HEK293 (cell line): ENCODE results near the gene NOL4L.

Experiments used
- CTCF ChIA-PET: fragments of 350-600 bp; formaldehyde crosslinking; extraction: SDS; loops from one replicate; lab custom pipeline; 2021; ENCODE audit warnings: antibody characterized with exemption; lab: Yijun Ruan, JAX
- POLR2A ChIA-PET: fragments of 300-600 bp; formaldehyde crosslinking; extraction: SDS; loops from one replicate; lab custom pipeline; 2020; ENCODE audit warnings: antibody characterized with exemption, inconsistent platforms; lab: Yijun Ruan, JAX
- H3K27ac ChIP-seq: fragments of 200-500 bp; sonication (Bioruptor generic); 2 replicates; pipeline ENCODE4 v1.5.1; 2014; ENCODE audit warnings: low read depth, low read length, control low read depth, inconsistent platforms; ENCODE audit errors: extremely low read depth
- H3K36me3 ChIP-seq, 2 experiments: fragments of 200-500 bp in 1 of 2; sonication (Bioruptor generic) in 1 of 2; 1 replicate in 1 of 2; 2 replicates in 1 of 2; pipeline ENCODE4 v1.5.1; 2014 to 2017; ENCODE audit warnings: inconsistent platforms in 2 of 2, low read length in 2 of 2; ENCODE audit not compliant: control insufficient read depth in 2 of 2, insufficient read depth in 1 of 2
- H3K4me1 ChIP-seq: fragments of 200-500 bp; sonication (Bioruptor generic); 2 replicates; pipeline ENCODE4 v1.5.1; 2014; ENCODE audit warnings: mild to moderate bottlenecking, low read length, inconsistent platforms; ENCODE audit not compliant: control insufficient read depth, insufficient read depth
- H3K4me3 ChIP-seq: 2 replicates; pipeline ENCODE4 v1.5.1; 2011; ENCODE audit warnings: low read depth, mild to moderate bottlenecking, control low read depth, low read length, moderate library complexity
- H3K9me3 ChIP-seq: fragments of 200-500 bp; sonication (Bioruptor generic); 2 replicates; pipeline ENCODE4 v1.5.1; 2014; ENCODE audit warnings: low read depth, low read length, inconsistent platforms; ENCODE audit not compliant: control insufficient read depth, insufficient read depth
- PBX3 ChIP-seq: sonication (generic); formaldehyde crosslinking; IDR thresholded peaks from 2 replicates; pipeline ENCODE4 v1.8.1; 2022; ENCODE audit warnings: mild to moderate bottlenecking, moderate library complexity, missing genetic modification reagents
- PRDM2 ChIP-seq: fragments of 450-650 bp; formaldehyde crosslinking; IDR thresholded peaks from 2 replicates; pipeline ENCODE4 v1.5.1; 2016; ENCODE audit warnings: missing biosample characterization, missing genetic modification characterization, borderline replicate concordance
- SP7 ChIP-seq: fragments of 450-650 bp; formaldehyde crosslinking; IDR thresholded peaks from 2 replicates; pipeline ENCODE4 v1.5.1; 2016; ENCODE audit warnings: missing biosample characterization, missing genetic modification characterization
- TCF7L2 ChIP-seq: IDR thresholded peaks from 2 replicates; pipeline ENCODE4 v1.6.1; 2011; ENCODE audit warnings: low read depth, mild to moderate bottlenecking, inconsistent platforms, low read length, moderate library complexity, borderline replicate concordance
- TRIM28 ChIP-seq: IDR thresholded peaks from 2 replicates; pipeline ENCODE4 v1.6.1; 2011; ENCODE audit warnings: low read length, control low read depth, borderline replicate concordance
- ZNF112 ChIP-seq: fragments of 450-650 bp; formaldehyde crosslinking; IDR thresholded peaks from 2 replicates; pipeline ENCODE4 v1.5.0; 2017; ENCODE audit warnings: missing biosample characterization, missing genetic modification characterization
- ZNF114 ChIP-seq: fragments of 450-650 bp; formaldehyde crosslinking; IDR thresholded peaks from 2 replicates; pipeline ENCODE4 v1.5.0; 2017; ENCODE audit warnings: missing biosample characterization, missing genetic modification characterization
- ZNF223 ChIP-seq: fragments of 450-650 bp; formaldehyde crosslinking; IDR thresholded peaks from 2 replicates; pipeline ENCODE4 v1.5.1; 2016; ENCODE audit warnings: missing biosample characterization, missing genetic modification characterization
- ZNF302 ChIP-seq: fragments of 450-650 bp; formaldehyde crosslinking; IDR thresholded peaks from 2 replicates; pipeline ENCODE4 v1.5.1; 2016; ENCODE audit warnings: missing biosample characterization, missing genetic modification characterization, low read depth
- ZNF324 ChIP-seq: fragments of 450-650 bp; formaldehyde crosslinking; IDR thresholded peaks from 2 replicates; pipeline ENCODE4 v1.5.1; 2016; ENCODE audit warnings: missing biosample characterization, missing genetic modification characterization
- ZNF350 ChIP-seq: fragments of 450-650 bp; formaldehyde crosslinking; IDR thresholded peaks from 2 replicates; pipeline ENCODE4 v1.5.0; 2017; ENCODE audit warnings: missing biosample characterization, mild to moderate bottlenecking, missing genetic modification characterization
- ZNF529 ChIP-seq: fragments of 450-650 bp; formaldehyde crosslinking; IDR thresholded peaks from 2 replicates; pipeline ENCODE4 v1.5.1; 2017; ENCODE audit warnings: missing genetic modification characterization, missing biosample characterization; ENCODE audit not compliant: insufficient replicate concordance
- ZNF555 ChIP-seq: fragments of 450-650 bp; formaldehyde crosslinking; conservative IDR thresholded peaks from 2 replicates; pipeline ENCODE4 v1.5.1; 2017; ENCODE audit warnings: missing biosample characterization, mild to moderate bottlenecking, missing genetic modification characterization, inconsistent platforms
- ZNF585B ChIP-seq: fragments of 450-650 bp; formaldehyde crosslinking; IDR thresholded peaks from 2 replicates; pipeline ENCODE4 v1.5.1; 2016; ENCODE audit warnings: missing biosample characterization, missing genetic modification characterization
- ZNF654 ChIP-seq: fragments of 450-650 bp; formaldehyde crosslinking; IDR thresholded peaks from 2 replicates; pipeline ENCODE4 v1.5.1; 2016; ENCODE audit warnings: low read depth, missing biosample characterization, missing genetic modification characterization
- TF ChIP-seq, protein P1 (sequence below): fragments of 450-650 bp; IDR thresholded peaks from 2 replicates; pipeline ENCODE4 v1.5.1; 2018; ENCODE audit warnings: missing biosample characterization, missing genetic modification characterization
- TF ChIP-seq, protein P2 (sequence below): fragments of 450-650 bp; formaldehyde crosslinking; IDR thresholded peaks from 2 replicates; pipeline ENCODE4 v1.5.1; 2016; ENCODE audit warnings: missing biosample characterization, missing genetic modification characterization
- TF ChIP-seq, protein P3 (sequence below): fragments of 450-650 bp; formaldehyde crosslinking; IDR thresholded peaks from 2 replicates; pipeline ENCODE4 v1.5.1; 2016; ENCODE audit warnings: missing biosample characterization, missing genetic modification characterization
- TF ChIP-seq, protein P4 (sequence below): fragments of 450-650 bp; formaldehyde crosslinking; IDR thresholded peaks from 2 replicates; pipeline ENCODE4 v1.5.1; 2016; ENCODE audit warnings: missing biosample characterization, missing genetic modification characterization, low read depth

NOL4L gene

GRCh38 chr20:32440069-32440757, 144.9 kb downstream of the NOL4L start:
- Histone ChIP-seq H3K27ac (no peak overlapping the region), H3K4me1 (no peaks in the 10 kb centered on the region)
- POLR2A ChIA-PET, result no interaction called here
- no peak for TF ChIP-seq ZNF350 (tag by site-specific recombination)
- no peak for TF ChIP-seq ZNF585B (tag by site-specific recombination)
- TF ChIP-seq ZNF529 (tag by site-specific recombination), result no peak
- no peak for TF ChIP-seq SP7 (tag by site-specific recombination)
- no peak for TF ChIP-seq ZNF555
- no peak for TF ChIP-seq ZNF302 (tag by site-specific recombination)
- TF ChIP-seq TCF7L2, result no peak
- TF ChIP-seq, protein P1, sequence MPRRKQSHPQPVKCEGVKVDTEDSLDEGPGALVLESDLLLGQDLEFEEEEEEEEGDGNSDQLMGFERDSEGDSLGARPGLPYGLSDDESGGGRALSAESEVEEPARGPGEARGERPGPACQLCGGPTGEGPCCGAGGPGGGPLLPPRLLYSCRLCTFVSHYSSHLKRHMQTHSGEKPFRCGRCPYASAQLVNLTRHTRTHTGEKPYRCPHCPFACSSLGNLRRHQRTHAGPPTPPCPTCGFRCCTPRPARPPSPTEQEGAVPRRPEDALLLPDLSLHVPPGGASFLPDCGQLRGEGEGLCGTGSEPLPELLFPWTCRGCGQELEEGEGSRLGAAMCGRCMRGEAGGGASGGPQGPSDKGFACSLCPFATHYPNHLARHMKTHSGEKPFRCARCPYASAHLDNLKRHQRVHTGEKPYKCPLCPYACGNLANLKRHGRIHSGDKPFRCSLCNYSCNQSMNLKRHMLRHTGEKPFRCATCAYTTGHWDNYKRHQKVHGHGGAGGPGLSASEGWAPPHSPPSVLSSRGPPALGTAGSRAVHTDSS (tag by site-specific recombination), result no peak
- TF ChIP-seq ZNF112 (tag by site-specific recombination), result no peak
- no peak for TF ChIP-seq PRDM2
- no peak for TF ChIP-seq PBX3 (CRISPR knock-in tag)
- TF ChIP-seq, protein P2, sequence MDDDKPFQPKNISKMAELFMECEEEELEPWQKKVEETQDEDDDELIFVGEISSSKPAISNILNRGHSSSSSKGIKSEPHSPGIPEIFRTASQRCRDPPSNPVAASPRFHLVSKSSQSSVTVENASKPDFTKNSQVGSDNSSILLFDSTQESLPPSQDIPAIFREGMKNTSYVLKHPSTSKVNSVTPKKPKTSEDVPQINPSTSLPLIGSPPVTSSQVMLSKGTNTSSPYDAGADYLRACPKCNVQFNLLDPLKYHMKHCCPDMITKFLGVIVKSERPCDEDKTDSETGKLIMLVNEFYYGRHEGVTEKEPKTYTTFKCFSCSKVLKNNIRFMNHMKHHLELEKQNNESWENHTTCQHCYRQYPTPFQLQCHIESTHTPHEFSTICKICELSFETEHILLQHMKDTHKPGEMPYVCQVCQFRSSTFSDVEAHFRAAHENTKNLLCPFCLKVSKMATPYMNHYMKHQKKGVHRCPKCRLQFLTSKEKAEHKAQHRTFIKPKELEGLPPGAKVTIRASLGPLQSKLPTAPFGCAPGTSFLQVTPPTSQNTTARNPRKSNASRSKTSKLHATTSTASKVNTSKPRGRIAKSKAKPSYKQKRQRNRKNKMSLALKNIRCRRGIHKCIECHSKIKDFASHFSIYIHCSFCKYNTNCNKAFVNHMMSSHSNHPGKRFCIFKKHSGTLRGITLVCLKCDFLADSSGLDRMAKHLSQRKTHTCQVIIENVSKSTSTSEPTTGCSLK (tag by site-specific recombination), result no peak
- no peak for TF ChIP-seq ZNF114 (tag by site-specific recombination)
- no peak for TF ChIP-seq ZNF654
- TF ChIP-seq, protein P3, sequence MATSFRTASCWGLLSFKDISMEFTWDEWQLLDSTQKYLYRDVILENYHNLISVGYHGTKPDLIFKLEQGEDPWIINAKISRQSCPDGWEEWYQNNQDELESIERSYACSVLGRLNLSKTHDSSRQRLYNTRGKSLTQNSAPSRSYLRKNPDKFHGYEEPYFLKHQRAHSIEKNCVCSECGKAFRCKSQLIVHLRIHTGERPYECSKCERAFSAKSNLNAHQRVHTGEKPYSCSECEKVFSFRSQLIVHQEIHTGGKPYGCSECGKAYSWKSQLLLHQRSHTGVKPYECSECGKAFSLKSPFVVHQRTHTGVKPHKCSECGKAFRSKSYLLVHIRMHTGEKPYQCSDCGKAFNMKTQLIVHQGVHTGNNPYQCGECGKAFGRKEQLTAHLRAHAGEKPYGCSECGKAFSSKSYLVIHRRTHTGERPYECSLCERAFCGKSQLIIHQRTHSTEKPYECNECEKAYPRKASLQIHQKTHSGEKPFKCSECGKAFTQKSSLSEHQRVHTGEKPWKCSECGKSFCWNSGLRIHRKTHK, result no peak
- TF ChIP-seq, protein P4, sequence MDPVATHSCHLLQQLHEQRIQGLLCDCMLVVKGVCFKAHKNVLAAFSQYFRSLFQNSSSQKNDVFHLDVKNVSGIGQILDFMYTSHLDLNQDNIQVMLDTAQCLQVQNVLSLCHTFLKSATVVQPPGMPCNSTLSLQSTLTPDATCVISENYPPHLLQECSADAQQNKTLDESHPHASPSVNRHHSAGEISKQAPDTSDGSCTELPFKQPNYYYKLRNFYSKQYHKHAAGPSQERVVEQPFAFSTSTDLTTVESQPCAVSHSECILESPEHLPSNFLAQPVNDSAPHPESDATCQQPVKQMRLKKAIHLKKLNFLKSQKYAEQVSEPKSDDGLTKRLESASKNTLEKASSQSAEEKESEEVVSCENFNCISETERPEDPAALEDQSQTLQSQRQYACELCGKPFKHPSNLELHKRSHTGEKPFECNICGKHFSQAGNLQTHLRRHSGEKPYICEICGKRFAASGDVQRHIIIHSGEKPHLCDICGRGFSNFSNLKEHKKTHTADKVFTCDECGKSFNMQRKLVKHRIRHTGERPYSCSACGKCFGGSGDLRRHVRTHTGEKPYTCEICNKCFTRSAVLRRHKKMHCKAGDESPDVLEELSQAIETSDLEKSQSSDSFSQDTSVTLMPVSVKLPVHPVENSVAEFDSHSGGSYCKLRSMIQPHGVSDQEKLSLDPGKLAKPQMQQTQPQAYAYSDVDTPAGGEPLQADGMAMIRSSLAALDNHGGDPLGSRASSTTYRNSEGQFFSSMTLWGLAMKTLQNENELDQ (tag by site-specific recombination), result no peak
- no peak for TF ChIP-seq TRIM28
- no peak for TF ChIP-seq ZNF223 (tag by site-specific recombination)
- no peak for TF ChIP-seq ZNF324
- TF ChIP-seq, all 188 proteins: peak for 0
- H3K4me3 ChIP-seq, result no peak overlapping the region
- peaks cover 5 to 67% of the 10 kb centered on the region in 2 experiments; a peak in 2 of 3 replicates for H3K36me3 ChIP-seq
- no peaks in the 10 kb centered on the region for H3K9me3 ChIP-seq
- CTCF ChIA-PET, result interaction anchor here (1.1 to 1.7 kb wide), 2 partner anchors 16 kb away, joined by 3 to 6 read pairs; no protein-coding TSS in a partner anchor
